HG02852 (cell line): Measurements from ENCODE around the gene OR5H2.

Source experiments
- ATAC-seq: cut with Tn5 transposase; IDR thresholded peaks from one replicate; pipeline ENCODE4 v1.9.1; 2021; ENCODE audit warnings: mild to moderate bottlenecking, moderate library complexity; ENCODE audit not compliant: unreplicated experiment

OR5H2 gene

DNA sequence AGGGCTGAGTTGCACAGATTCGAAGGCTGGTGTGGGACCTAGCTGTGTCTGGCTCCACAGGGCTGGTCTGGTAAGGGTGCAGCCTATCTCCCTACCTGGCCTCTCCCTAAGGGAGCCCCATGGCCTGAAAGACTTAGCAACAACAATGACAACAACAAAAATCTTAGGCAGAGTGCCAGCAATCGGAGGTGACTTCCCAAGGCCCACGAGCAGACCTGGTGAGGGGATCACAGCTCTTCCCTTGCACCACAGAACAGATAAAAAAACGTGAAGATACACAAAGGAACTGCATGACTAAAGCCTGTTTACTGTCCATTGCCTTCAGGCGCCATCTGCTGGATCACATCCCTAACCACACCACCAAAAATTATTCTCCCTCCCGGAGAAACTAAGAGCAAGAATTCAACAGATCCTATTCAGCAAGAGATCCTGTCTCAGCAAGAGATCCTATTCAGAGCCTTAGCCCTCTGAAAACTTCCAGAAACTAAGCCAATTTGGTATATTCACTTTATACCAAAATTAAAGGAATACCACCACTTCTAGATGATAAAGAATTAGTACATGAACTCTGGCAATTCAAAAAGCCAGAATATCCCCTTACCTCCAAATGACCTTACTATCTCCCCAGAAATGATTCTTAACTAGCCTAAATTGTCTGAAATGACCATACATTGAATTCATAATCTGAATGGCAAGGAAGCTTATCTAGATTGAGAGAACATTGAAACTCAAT is 47.3 kb downstream of the OR5H2 start:
- ATAC-seq: peak; percentile 57

- ATAC-seq: peak; percentile 28
Observed at GRCh38 chr3:98331329-98331728, 49.0 kb downstream of the OR5H2 start.
